PC-9 (cell line): ENCODE results near the gene MRAP2. TPM values are rescaled to one million over a fixed set of nuclear protein-coding genes. Genes with fewer than 3 reads are reported as not detected.

ENCODE experiments used
- BruUV-seq: library from RNA; stranded (reverse); fragments of 400-500 nt; replicated peaks from 2 replicates; lab custom pipeline; 2021; lab: Mats Ljungman, UMichigan
- CTCF ChIA-PET: fragments of 300-600 bp; sonication (Branson Sonifier 250); formaldehyde crosslinking; loops from one replicate; lab custom pipeline; 2022; ENCODE audit warnings: antibody characterized with exemption; lab: Charles Lee
- POLR2A ChIA-PET: fragments of 300-600 bp; sonication (Branson Sonifier 250); formaldehyde crosslinking; loops from one replicate; lab custom pipeline; 2022; ENCODE audit warnings: antibody characterized with exemption; ENCODE audit not compliant: unreplicated experiment; lab: Charles Lee
- DNase-seq, 2 experiments: peaks; one replicate each; pipeline versions ENCODE4 v3.0.0 to v3.0.0-alpha.2; 2015 to 2022; ENCODE audit warnings: mixed read lengths in 1 of 2
- H2AFZ ChIP-seq: fragments of 200-600 bp; sonication (generic); 2 replicates; pipeline ENCODE4 v1.8.1; 2017; ENCODE audit warnings: antibody characterized with exemption
- H3F3A ChIP-seq: fragments of 200-600 bp; sonication (generic); 2 replicates; pipeline ENCODE4 v1.8.1; 2017; ENCODE audit warnings: antibody characterized with exemption, mild to moderate bottlenecking, low read depth; ENCODE audit not compliant: insufficient read depth
- H3K27ac ChIP-seq: fragments of 200-600 bp; sonication (generic); 2 replicates; pipeline ENCODE4 v1.6.1; 2016; ENCODE audit warnings: mixed run types
- H3K27me3 ChIP-seq: fragments of 200-600 bp; sonication (generic); 2 replicates; pipeline ENCODE4 v1.6.1; 2016; ENCODE audit warnings: low read depth, mixed run types; ENCODE audit not compliant: insufficient read depth
- H3K36me3 ChIP-seq: fragments of 200-600 bp; sonication (generic); 2 replicates; pipeline ENCODE4 v1.6.1; 2016; ENCODE audit warnings: low read depth, mixed run types
- H3K4me1 ChIP-seq: fragments of 200-600 bp; sonication (generic); replicated peaks from 2 replicates; pipeline ENCODE4 v1.6.1; 2016; ENCODE audit warnings: mixed run types; ENCODE audit not compliant: insufficient read depth
- H3K4me2 ChIP-seq: fragments of 200-600 bp; sonication (generic); 2 replicates; pipeline ENCODE4 v1.6.1; 2017; ENCODE audit warnings: mixed run types
- H3K4me3 ChIP-seq: fragments of 200-600 bp; sonication (generic); 2 replicates; pipeline ENCODE4 v1.6.1; 2016; ENCODE audit warnings: mixed run types
- H3K79me2 ChIP-seq: fragments of 200-600 bp; sonication (generic); 2 replicates; pipeline ENCODE4 v1.6.1; 2017; ENCODE audit warnings: low read depth, mixed run types
- H3K9me2 ChIP-seq: fragments of 200-600 bp; sonication (generic); 2 replicates; pipeline ENCODE4 v1.8.1; 2017; ENCODE audit warnings: mild to moderate bottlenecking; ENCODE audit not compliant: insufficient read depth
- H3K9me3 ChIP-seq: fragments of 200-600 bp; sonication (generic); 2 replicates; pipeline ENCODE4 v1.8.1; 2016; ENCODE audit warnings: low read depth; ENCODE audit not compliant: insufficient read depth
- H4K20me1 ChIP-seq: fragments of 200-600 bp; sonication (generic); 2 replicates; pipeline ENCODE4 v1.8.1; 2017; ENCODE audit not compliant: insufficient read depth
- CTCF ChIP-seq: fragments of 200-600 bp; sonication (generic); conservative IDR thresholded peaks from 2 replicates; pipeline ENCODE4 v1.6.1; 2017; ENCODE audit warnings: mixed run types, antibody characterized with exemption, mild to moderate bottlenecking, moderate library complexity
- EZH2 ChIP-seq: fragments of 200-600 bp; sonication (generic); IDR thresholded peaks from 2 replicates; pipeline ENCODE4 v1.8.0; 2017; ENCODE audit warnings: antibody characterized with exemption, low read depth
- intact Hi-C: fragments of 100-400 bp; cut with micrococcal nuclease; formaldehyde crosslinking; loops from one replicate; pipeline ENCODE4 v1.10.0; 2022; ENCODE audit not compliant: unreplicated experiment
- total RNA-seq: library from RNA; stranded (reverse); gene quantifications from 2 replicates; pipeline ENCODE4 v1.2.3, GENCODE V29; 2021

Gene MRAP2
- total RNA-seq, 1 experiment from 2014 or later, result not detected

- no peak for TF ChIP-seq CTCF
- no peak for TF ChIP-seq EZH2
- Histone ChIP-seq H3K36me3 (no peaks in the 10 kb centered on the region), H3K27me3 (no peaks in the 10 kb centered on the region), H4K20me1 (no peaks in the 10 kb centered on the region), H3K4me3 (no peak overlapping the region), H3K79me2 (no peaks in the 10 kb centered on the region), H2AFZ (no peak overlapping the region), H3K9me3 (no peaks in the 10 kb centered on the region), H3K9me2 (no peaks in the 10 kb centered on the region), H3K4me1 (no peaks in the 10 kb centered on the region), H3K27ac (no peak overlapping the region), H3F3A (no peaks in the 10 kb centered on the region), H3K4me2 (no peak overlapping the region)
- no peak for DNase-seq
- BruUV-seq, result no TSS peak
- intact Hi-C loops, result no loop called here
- CTCF ChIA-PET, result no interaction called here
- POLR2A ChIA-PET, result no interaction called here
Measured at GRCh38 chr6:84007871-84008270, 25.7 kb upstream of the MRAP2 start.

- ChIA-PET CTCF (no interaction called here), POLR2A (no interaction called here)
- TF ChIP-seq CTCF, result no peak
- no peak for TF ChIP-seq EZH2
- Histone ChIP-seq H3K79me2 (no peaks in the 10 kb centered on the region), H3K36me3 (no peaks in the 10 kb centered on the region), H2AFZ (no peak overlapping the region), H3K4me1 (no peaks in the 10 kb centered on the region), H3K9me2 (no peaks in the 10 kb centered on the region), H3F3A (no peaks in the 10 kb centered on the region), H4K20me1 (no peaks in the 10 kb centered on the region), H3K27ac (no peak overlapping the region), H3K9me3 (no peaks in the 10 kb centered on the region), H3K4me2 (no peak overlapping the region), H3K4me3 (no peak overlapping the region), H3K27me3 (no peaks in the 10 kb centered on the region)
- DNase-seq, result no peak
- intact Hi-C loops, result no loop called here
- no TSS peak for BruUV-seq
Measured at GRCh38 chr6:84013354-84013753, 20.2 kb upstream of the MRAP2 start.

GRCh38 chr6:84013931-84014330 lies 19.6 kb upstream of the MRAP2 start:
- no peaks in the 10 kb centered on the region for H3K36me3 ChIP-seq
- no peaks in the 10 kb centered on the region for H3K9me2 ChIP-seq
- no peaks in the 10 kb centered on the region for H3K27me3 ChIP-seq
- no peak overlapping the region for H3K27ac ChIP-seq
- no peaks in the 10 kb centered on the region for H3K9me3 ChIP-seq
- H3K79me2 ChIP-seq, result no peaks in the 10 kb centered on the region
- H3K4me3 ChIP-seq, result no peak overlapping the region
- no peak overlapping the region for H3K4me2 ChIP-seq
- H2AFZ ChIP-seq, result no peak overlapping the region
- TF ChIP-seq CTCF (no peak), EZH2 (no peak)
- no peaks in the 10 kb centered on the region for H4K20me1 ChIP-seq
- H3K4me1 ChIP-seq, result no peaks in the 10 kb centered on the region
- no peaks in the 10 kb centered on the region for H3F3A ChIP-seq
- ChIA-PET CTCF (no interaction called here), POLR2A (no interaction called here)
- BruUV-seq, result no TSS peak
- intact Hi-C loops, result no loop called here
- no peak for DNase-seq
